ENCODE measurements around the gene LMOD1.
A peak's percentile ranks its signal among the peaks of the same experiment; 100 is the strongest.

Gene LMOD1

GRCh38 chr1:201889090-201889968 is 57.0 kb downstream of the LMOD1 start:
- Histone ChIP-seq H3K9me3 (replicated peaks; ENCODE audit: low read length) (no peaks in the 10 kb centered on the region), H3K4me1 (ENCODE audit: control insufficient read depth, insufficient read depth, low read length) (peaks cover 31% of the 10 kb centered on the region), H3K9ac (ENCODE audit: low read depth, low read length) (peak overlapping the region; percentile 86), H3K36me3 (ENCODE audit: insufficient read depth, low read length) (no peaks in the 10 kb centered on the region), H3K4me3 (ENCODE audit: low read length) (peak overlapping the region; percentile 90), H3K27me3 (ENCODE audit: control insufficient read depth, insufficient read depth, low read length) (no peaks in the 10 kb centered on the region), H3K4me2 (ENCODE audit: low read length) (peak overlapping the region; percentile 96)

- peak within 1 kb of the TSS; percentile 90 for H3K4me3 ChIP-seq (ENCODE audit: low read length)
Measured at GRCh38 chr1:201888282-201889089, 57.9 kb downstream of the LMOD1 start, which contains the start of gene SHISA4. TSS of gene SHISA4 (plus strand) at chr1:201888898. CDS start at chr1:201888995, 97 bp downstream.

GRCh38 chr1:201887116-201887866 is 59.1 kb downstream of the LMOD1 start:
- no peaks in the 10 kb centered on the region for H3K27me3 ChIP-seq (ENCODE audit: control insufficient read depth, insufficient read depth, low read length)
- H3K4me1 ChIP-seq (ENCODE audit: control insufficient read depth, insufficient read depth, low read length) = peaks cover 51% of the 10 kb centered on the region

More at GRCh38 chr1:201888282-201889089, 57.9 kb downstream of the LMOD1 start, which contains the start of gene SHISA4:
- no peaks in the 10 kb centered on the region for H3K27me3 ChIP-seq (ENCODE audit: control insufficient read depth, insufficient read depth, low read length)
- peak within 1 kb of the TSS; percentile 96 for H3K4me2 ChIP-seq (ENCODE audit: low read length)
- peak within 1 kb of the TSS; percentile 86 for H3K9ac ChIP-seq (ENCODE audit: low read depth, low read length)
- H3K36me3 ChIP-seq (ENCODE audit: insufficient read depth, low read length) = no peaks in the 10 kb centered on the region
- no peaks in the 10 kb centered on the region for H3K9me3 ChIP-seq (replicated peaks; ENCODE audit: low read length)
- H3K4me1 ChIP-seq (ENCODE audit: control insufficient read depth, insufficient read depth, low read length) = peaks cover 39% of the 10 kb centered on the region

GRCh38 chr1:201886103-201886885 is 60.1 kb downstream of the LMOD1 start:
- H3K36me3 ChIP-seq (ENCODE audit: insufficient read depth, low read length) = no peaks in the 10 kb centered on the region
- no peak overlapping the region for H3K4me2 ChIP-seq (ENCODE audit: low read length)
- H3K4me3 ChIP-seq (ENCODE audit: low read length) = no peak overlapping the region
- H3K27me3 ChIP-seq (ENCODE audit: control insufficient read depth, insufficient read depth, low read length) = no peaks in the 10 kb centered on the region
- no peaks in the 10 kb centered on the region for H3K9me3 ChIP-seq (replicated peaks; ENCODE audit: low read length)
- H3K9ac ChIP-seq (ENCODE audit: low read depth, low read length) = no peak overlapping the region
- H3K4me1 ChIP-seq (ENCODE audit: control insufficient read depth, insufficient read depth, low read length) = peaks cover 53% of the 10 kb centered on the region

More at GRCh38 chr1:201887116-201887866, 59.1 kb downstream of the LMOD1 start:
- no peaks in the 10 kb centered on the region for H3K36me3 ChIP-seq (ENCODE audit: insufficient read depth, low read length)
- H3K4me3 ChIP-seq (ENCODE audit: low read length) = no peak overlapping the region
- H3K9ac ChIP-seq (ENCODE audit: low read depth, low read length) = no peak overlapping the region
- no peaks in the 10 kb centered on the region for H3K9me3 ChIP-seq (replicated peaks; ENCODE audit: low read length)
- no peak overlapping the region for H3K4me2 ChIP-seq (ENCODE audit: low read length)

- H3K27me3 ChIP-seq (ENCODE audit: control insufficient read depth, insufficient read depth, low read length) = no peaks in the 10 kb centered on the region
- H3K4me3 ChIP-seq (ENCODE audit: low read length) = no peak overlapping the region
- peaks cover 53% of the 10 kb centered on the region for H3K4me1 ChIP-seq (ENCODE audit: control insufficient read depth, insufficient read depth, low read length)
- no peaks in the 10 kb centered on the region for H3K36me3 ChIP-seq (ENCODE audit: insufficient read depth, low read length)
- no peak overlapping the region for H3K9ac ChIP-seq (ENCODE audit: low read depth, low read length)
- no peaks in the 10 kb centered on the region for H3K9me3 ChIP-seq (replicated peaks; ENCODE audit: low read length)
- no peak overlapping the region for H3K4me2 ChIP-seq (ENCODE audit: low read length)
Measured at GRCh38 chr1:201885531-201886075, 60.7 kb downstream of the LMOD1 start.

GRCh38 chr1:201884425-201884824 is 61.9 kb downstream of the LMOD1 start:
- Histone ChIP-seq H3K4me2 (ENCODE audit: low read length) (no peak overlapping the region), H3K9me3 (replicated peaks; ENCODE audit: low read length) (no peaks in the 10 kb centered on the region), H3K27me3 (ENCODE audit: control insufficient read depth, insufficient read depth, low read length) (no peaks in the 10 kb centered on the region), H3K36me3 (ENCODE audit: insufficient read depth, low read length) (no peaks in the 10 kb centered on the region), H3K4me3 (ENCODE audit: low read length) (no peak overlapping the region), H3K9ac (ENCODE audit: low read depth, low read length) (no peak overlapping the region), H3K4me1 (ENCODE audit: control insufficient read depth, insufficient read depth, low read length) (peaks cover 49% of the 10 kb centered on the region)

GRCh38 chr1:201883786-201884185 is 62.6 kb downstream of the LMOD1 start:
- H3K36me3 ChIP-seq (ENCODE audit: insufficient read depth, low read length) = peaks cover 4% of the 10 kb centered on the region

GRCh38 chr1:201883266-201883665 is 63.1 kb downstream of the LMOD1 start:
- Histone ChIP-seq H3K27me3 (ENCODE audit: control insufficient read depth, insufficient read depth, low read length) (no peaks in the 10 kb centered on the region), H3K4me2 (ENCODE audit: low read length) (peak overlapping the region; percentile 48), H3K4me1 (ENCODE audit: control insufficient read depth, insufficient read depth, low read length) (peaks cover 41% of the 10 kb centered on the region), H3K9ac (ENCODE audit: low read depth, low read length) (no peak overlapping the region), H3K9me3 (replicated peaks; ENCODE audit: low read length) (no peaks in the 10 kb centered on the region), H3K36me3 (ENCODE audit: insufficient read depth, low read length) (peaks cover 6% of the 10 kb centered on the region), H3K4me3 (ENCODE audit: low read length) (no peak overlapping the region)

More at GRCh38 chr1:201883786-201884185, 62.6 kb downstream of the LMOD1 start:
- peaks cover 43% of the 10 kb centered on the region for H3K4me1 ChIP-seq (ENCODE audit: control insufficient read depth, insufficient read depth, low read length)
- H3K4me2 ChIP-seq (ENCODE audit: low read length) = peak overlapping the region; percentile 48
- no peaks in the 10 kb centered on the region for H3K27me3 ChIP-seq (ENCODE audit: control insufficient read depth, insufficient read depth, low read length)
- H3K9ac ChIP-seq (ENCODE audit: low read depth, low read length) = no peak overlapping the region
- H3K9me3 ChIP-seq (replicated peaks; ENCODE audit: low read length) = no peaks in the 10 kb centered on the region
- no peak overlapping the region for H3K4me3 ChIP-seq (ENCODE audit: low read length)

- H3K4me1 ChIP-seq (ENCODE audit: control insufficient read depth, insufficient read depth, low read length) = peaks cover 36% of the 10 kb centered on the region
- no peaks in the 10 kb centered on the region for H3K27me3 ChIP-seq (ENCODE audit: control insufficient read depth, insufficient read depth, low read length)
- no peak overlapping the region for H3K9ac ChIP-seq (ENCODE audit: low read depth, low read length)
- no peak overlapping the region for H3K4me3 ChIP-seq (ENCODE audit: low read length)
- H3K4me2 ChIP-seq (ENCODE audit: low read length) = peak overlapping the region; percentile 48
- no peaks in the 10 kb centered on the region for H3K9me3 ChIP-seq (replicated peaks; ENCODE audit: low read length)
- peaks cover 9% of the 10 kb centered on the region for H3K36me3 ChIP-seq (ENCODE audit: insufficient read depth, low read length)
Measured at GRCh38 chr1:201882665-201883132, 63.6 kb downstream of the LMOD1 start.

GRCh38 chr1:201881617-201882016 is 64.7 kb downstream of the LMOD1 start:
- H3K4me1 ChIP-seq (ENCODE audit: control insufficient read depth, insufficient read depth, low read length) = peaks cover 36% of the 10 kb centered on the region
- peaks cover 17% of the 10 kb centered on the region for H3K36me3 ChIP-seq (ENCODE audit: insufficient read depth, low read length)
- no peak overlapping the region for H3K4me3 ChIP-seq (ENCODE audit: low read length)
- no peaks in the 10 kb centered on the region for H3K27me3 ChIP-seq (ENCODE audit: control insufficient read depth, insufficient read depth, low read length)
- H3K9ac ChIP-seq (ENCODE audit: low read depth, low read length) = no peak overlapping the region
- no peak overlapping the region for H3K4me2 ChIP-seq (ENCODE audit: low read length)
- no peaks in the 10 kb centered on the region for H3K9me3 ChIP-seq (replicated peaks; ENCODE audit: low read length)

Measured in skeletal muscle satellite cell (primary cell).